HL-60 (cell line): ENCODE results near the gene PDYN.

ENCODE experiments used
- DNase-seq, 2 experiments: peaks; one replicate each; pipeline ENCODE4 v3.0.0-alpha.2; 2010 to 2020; ENCODE audit warnings: low read depth in 1 of 2, low spot score in 1 of 2
- H3K27ac ChIP-seq: fragments of 250-450 bp; sonication (Bioruptor Pico); replicated peaks from 2 replicates; pipeline ENCODE4 v1.5.1; 2020; ENCODE audit warnings: mild to moderate bottlenecking, moderate library complexity
- H3K27me3 ChIP-seq: fragments of 250-450 bp; sonication (Bioruptor Pico); 2 replicates; pipeline ENCODE4 v1.5.1; 2021; ENCODE audit warnings: mild to moderate bottlenecking, moderate library complexity; ENCODE audit not compliant: insufficient read depth, poor library complexity, severe bottlenecking
- H3K4me3 ChIP-seq: replicated peaks from 2 replicates; pipeline ENCODE4 v1.5.1; 2011; ENCODE audit warnings: mild to moderate bottlenecking, control low read depth, low read length; ENCODE audit not compliant: insufficient read depth
- GABPA ChIP-seq: IDR thresholded peaks from 2 replicates; pipeline ENCODE4 v1.6.1; 2012; ENCODE audit warnings: low read depth
- POLR2AphosphoS5 ChIP-seq: IDR thresholded peaks from 2 replicates; pipeline ENCODE4 v1.6.1; 2012; ENCODE audit warnings: low read depth
- SPI1 ChIP-seq: IDR thresholded peaks from 2 replicates; pipeline ENCODE4 v1.6.1; 2012; ENCODE audit warnings: low read depth, mild to moderate bottlenecking, borderline replicate concordance
- TF ChIP-seq, protein P1 (sequence below): IDR thresholded peaks from one replicate; pipeline ENCODE4 v1.5.1; 2011; ENCODE audit warnings: low read length, control low read depth, inconsistent platforms; ENCODE audit not compliant: insufficient read depth
- TF ChIP-seq, protein P2 (sequence below): IDR thresholded peaks from 2 replicates; pipeline ENCODE4 v1.6.1; 2012; ENCODE audit warnings: low read depth; ENCODE audit not compliant: insufficient replicate concordance

The PDYN gene

DNA sequence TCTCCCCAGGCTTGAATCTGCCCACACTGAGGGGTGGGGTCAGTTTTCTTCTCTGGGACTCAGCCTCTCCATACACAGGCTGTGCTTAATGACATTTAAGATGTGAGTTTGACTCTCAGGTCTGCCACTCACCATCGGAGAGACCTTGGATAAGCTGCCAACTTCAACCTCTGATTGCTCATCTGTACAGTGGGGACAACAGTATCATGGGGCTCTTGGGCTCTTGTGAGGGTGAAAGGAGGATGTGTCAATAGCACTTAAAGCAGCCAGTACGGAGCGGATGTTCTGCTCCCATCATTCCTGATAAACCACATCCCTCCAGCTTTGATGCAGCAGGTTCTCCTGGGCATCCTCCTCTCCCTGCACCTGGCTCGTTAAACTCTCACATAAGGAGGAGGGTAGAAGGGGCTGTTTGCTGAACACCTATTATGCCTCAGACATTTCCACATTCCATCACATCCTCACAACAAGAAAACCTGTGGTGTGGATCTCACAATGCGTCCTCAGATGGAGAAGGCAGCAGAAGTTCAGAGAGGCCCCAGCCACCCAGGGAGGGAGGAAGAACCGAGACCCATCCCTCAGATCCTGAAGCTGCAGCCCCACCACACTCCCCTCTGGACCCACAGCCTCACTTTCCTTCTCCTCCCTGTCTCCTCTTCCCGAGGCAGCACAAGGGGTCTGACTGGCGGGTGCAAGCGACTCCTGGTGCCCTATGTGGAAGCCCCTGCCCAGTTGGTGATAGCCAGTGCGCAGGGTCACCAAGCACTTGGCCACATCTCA lies 1.9 kb upstream of the PDYN start:
- Histone ChIP-seq H3K27me3 (peaks cover 24% of the 10 kb centered on the region), H3K4me3 (no peak overlapping the region), H3K27ac (no peak overlapping the region)
- TF ChIP-seq POLR2AphosphoS5 (no peak), SPI1 (no peak), GABPA (no peak)
- TF ChIP-seq, protein P1, sequence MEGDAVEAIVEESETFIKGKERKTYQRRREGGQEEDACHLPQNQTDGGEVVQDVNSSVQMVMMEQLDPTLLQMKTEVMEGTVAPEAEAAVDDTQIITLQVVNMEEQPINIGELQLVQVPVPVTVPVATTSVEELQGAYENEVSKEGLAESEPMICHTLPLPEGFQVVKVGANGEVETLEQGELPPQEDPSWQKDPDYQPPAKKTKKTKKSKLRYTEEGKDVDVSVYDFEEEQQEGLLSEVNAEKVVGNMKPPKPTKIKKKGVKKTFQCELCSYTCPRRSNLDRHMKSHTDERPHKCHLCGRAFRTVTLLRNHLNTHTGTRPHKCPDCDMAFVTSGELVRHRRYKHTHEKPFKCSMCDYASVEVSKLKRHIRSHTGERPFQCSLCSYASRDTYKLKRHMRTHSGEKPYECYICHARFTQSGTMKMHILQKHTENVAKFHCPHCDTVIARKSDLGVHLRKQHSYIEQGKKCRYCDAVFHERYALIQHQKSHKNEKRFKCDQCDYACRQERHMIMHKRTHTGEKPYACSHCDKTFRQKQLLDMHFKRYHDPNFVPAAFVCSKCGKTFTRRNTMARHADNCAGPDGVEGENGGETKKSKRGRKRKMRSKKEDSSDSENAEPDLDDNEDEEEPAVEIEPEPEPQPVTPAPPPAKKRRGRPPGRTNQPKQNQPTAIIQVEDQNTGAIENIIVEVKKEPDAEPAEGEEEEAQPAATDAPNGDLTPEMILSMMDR: no peak
- TF ChIP-seq, protein P2, sequence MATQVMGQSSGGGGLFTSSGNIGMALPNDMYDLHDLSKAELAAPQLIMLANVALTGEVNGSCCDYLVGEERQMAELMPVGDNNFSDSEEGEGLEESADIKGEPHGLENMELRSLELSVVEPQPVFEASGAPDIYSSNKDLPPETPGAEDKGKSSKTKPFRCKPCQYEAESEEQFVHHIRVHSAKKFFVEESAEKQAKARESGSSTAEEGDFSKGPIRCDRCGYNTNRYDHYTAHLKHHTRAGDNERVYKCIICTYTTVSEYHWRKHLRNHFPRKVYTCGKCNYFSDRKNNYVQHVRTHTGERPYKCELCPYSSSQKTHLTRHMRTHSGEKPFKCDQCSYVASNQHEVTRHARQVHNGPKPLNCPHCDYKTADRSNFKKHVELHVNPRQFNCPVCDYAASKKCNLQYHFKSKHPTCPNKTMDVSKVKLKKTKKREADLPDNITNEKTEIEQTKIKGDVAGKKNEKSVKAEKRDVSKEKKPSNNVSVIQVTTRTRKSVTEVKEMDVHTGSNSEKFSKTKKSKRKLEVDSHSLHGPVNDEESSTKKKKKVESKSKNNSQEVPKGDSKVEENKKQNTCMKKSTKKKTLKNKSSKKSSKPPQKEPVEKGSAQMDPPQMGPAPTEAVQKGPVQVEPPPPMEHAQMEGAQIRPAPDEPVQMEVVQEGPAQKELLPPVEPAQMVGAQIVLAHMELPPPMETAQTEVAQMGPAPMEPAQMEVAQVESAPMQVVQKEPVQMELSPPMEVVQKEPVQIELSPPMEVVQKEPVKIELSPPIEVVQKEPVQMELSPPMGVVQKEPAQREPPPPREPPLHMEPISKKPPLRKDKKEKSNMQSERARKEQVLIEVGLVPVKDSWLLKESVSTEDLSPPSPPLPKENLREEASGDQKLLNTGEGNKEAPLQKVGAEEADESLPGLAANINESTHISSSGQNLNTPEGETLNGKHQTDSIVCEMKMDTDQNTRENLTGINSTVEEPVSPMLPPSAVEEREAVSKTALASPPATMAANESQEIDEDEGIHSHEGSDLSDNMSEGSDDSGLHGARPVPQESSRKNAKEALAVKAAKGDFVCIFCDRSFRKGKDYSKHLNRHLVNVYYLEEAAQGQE: no peak
- DNase-seq: no peak

DNA sequence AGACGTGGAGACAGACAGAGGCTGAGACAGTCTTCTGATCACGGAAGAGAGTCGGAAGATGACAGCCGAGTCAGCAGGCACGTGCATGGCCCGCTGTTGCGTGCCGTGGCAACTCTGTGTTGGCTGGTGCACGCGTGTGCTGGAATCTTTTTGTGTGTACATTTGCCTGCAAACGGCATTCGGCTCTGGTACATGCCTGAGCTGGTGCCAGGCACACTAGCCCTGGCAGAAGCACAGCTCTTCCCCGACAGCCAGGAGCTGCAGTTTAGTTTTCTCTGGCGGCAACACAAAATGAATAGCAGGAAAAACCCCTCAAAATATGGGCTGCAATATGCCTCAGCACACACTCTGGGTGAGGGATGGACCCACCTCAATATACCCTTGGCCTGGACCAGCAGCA lies 769 bp upstream of the PDYN start:
- Histone ChIP-seq H3K27me3 (peaks cover 24% of the 10 kb centered on the region), H3K4me3 (no peak overlapping the region), H3K27ac (no peak overlapping the region)
- TF ChIP-seq GABPA (no peak), POLR2AphosphoS5 (no peak), SPI1 (no peak)
- TF ChIP-seq, protein P1: no peak
- TF ChIP-seq, protein P2: no peak
- DNase-seq: no peak

DNA sequence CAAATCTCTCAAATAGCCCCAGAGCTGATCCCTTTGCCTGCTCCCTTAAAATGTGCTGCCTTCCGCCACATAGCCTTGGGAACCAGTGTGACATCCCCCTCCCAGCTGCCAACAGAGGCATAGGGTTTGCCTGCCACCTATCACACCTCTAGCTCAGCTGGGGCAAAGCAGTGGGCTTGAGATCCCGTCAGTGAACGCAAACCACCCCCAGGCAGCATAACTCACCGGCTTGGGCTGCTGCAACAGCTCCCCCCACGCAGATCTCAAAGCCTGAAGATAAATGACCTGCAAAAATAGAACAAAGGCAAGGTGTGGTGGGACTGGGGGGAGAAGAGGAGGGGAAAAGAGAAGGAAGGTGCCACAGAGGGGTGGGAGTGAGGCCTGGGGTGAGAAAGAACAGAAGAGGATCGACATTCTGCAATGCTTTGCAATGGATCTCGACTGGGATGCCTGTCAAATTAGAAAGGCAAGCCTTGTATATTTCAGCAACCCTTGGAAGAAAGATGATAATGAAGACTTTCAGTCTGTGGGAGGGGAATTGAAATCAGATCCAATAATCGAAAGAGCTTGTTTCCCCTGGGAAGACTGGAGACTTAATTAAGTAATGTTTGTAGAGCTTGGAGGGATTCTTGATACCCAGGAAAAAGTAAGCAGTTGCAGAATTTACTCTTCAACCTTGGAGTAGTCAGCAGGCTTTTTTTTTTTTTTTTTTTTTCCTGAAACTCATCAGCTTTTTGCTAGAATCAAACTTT lies 1.3 kb downstream of the PDYN start:
- Histone ChIP-seq H3K27me3 (peaks cover 24% of the 10 kb centered on the region), H3K27ac (no peak overlapping the region), H3K4me3 (no peak overlapping the region)
- TF ChIP-seq, protein P2: no peak
- TF ChIP-seq POLR2AphosphoS5 (no peak), SPI1 (no peak), GABPA (no peak)
- TF ChIP-seq, protein P1: no peak
- no peak for DNase-seq
